ENCODE measurements around the gene RD3L.
"Not testable (repeated sequence)": the region's sequence is repeated elsewhere in the genome, so short reads cannot be mapped to it uniquely, and the experiment has no call there.

The RD3L gene

GRCh38 chr14:103927566-103927965 lies 14.8 kb downstream of the RD3L start:
- DNase-seq: no peak

- peak; percentile 33 for DNase-seq
These were observed 17.0 kb downstream of the RD3L start for GRCh38 chr14:103925316-103925715.

GRCh38 chr14:103923863-103924262 lies 18.5 kb downstream of the RD3L start:
- no peak for DNase-seq

GRCh38 chr14:103921855-103922200 lies 20.5 kb downstream of the RD3L start:
- DNase-seq: not testable (repeated sequence)

GRCh38 chr14:103920981-103921854 lies 21.1 kb downstream of the RD3L start:
- DNase-seq: peak; percentile 92

- DNase-seq: no peak
These were observed 25.6 kb downstream of the RD3L start for GRCh38 chr14:103916636-103917262.

- DNase-seq: no peak
These were observed 26.7 kb downstream of the RD3L start for GRCh38 chr14:103915616-103916015.

GRCh38 chr14:103910984-103911383 lies 31.3 kb downstream of the RD3L start:
- DNase-seq: no peak

GRCh38 chr14:103910262-103910935 lies 31.9 kb downstream of the RD3L start:
- DNase-seq: peak; percentile 64

- no peak for DNase-seq
These were observed 32.6 kb downstream of the RD3L start for GRCh38 chr14:103909531-103910261.

GRCh38 chr14:103908580-103908979 lies 33.7 kb downstream of the RD3L start:
- no peak for DNase-seq

- no peak for DNase-seq
These were observed 36.4 kb downstream of the RD3L start for GRCh38 chr14:103905842-103906456.

GRCh38 chr14:103904493-103905107 lies 37.7 kb downstream of the RD3L start:
- no peak for DNase-seq

GRCh38 chr14:103899833-103900232 lies 42.5 kb downstream of the RD3L start:
- DNase-seq: no peak

- DNase-seq: no peak
These were observed 43.0 kb downstream of the RD3L start for GRCh38 chr14:103899316-103899715.

GRCh38 chr14:103898711-103899110 lies 43.6 kb downstream of the RD3L start:
- no peak for DNase-seq

GRCh38 chr14:103898204-103898603 lies 44.1 kb downstream of the RD3L start:
- no peak for DNase-seq

GRCh38 chr14:103897075-103897947 lies 45.0 kb downstream of the RD3L start:
- DNase-seq: no peak

GRCh38 chr14:103896578-103896977 lies 45.8 kb downstream of the RD3L start:
- no peak for DNase-seq

- DNase-seq: no peak
These were observed 47.6 kb downstream of the RD3L start for GRCh38 chr14:103894723-103895059.

GRCh38 chr14:103894034-103894722 lies 48.2 kb downstream of the RD3L start:
- DNase-seq: no peak

All from inflammatory macrophage treated with lipopolysaccharide for 4 hours (primary cell).